ENCODE data around the gene DHX9. TPM values are rescaled to one million over a fixed set of nuclear protein-coding genes. Genes with fewer than 3 reads are reported as not detected.

The DHX9 gene
- polyA plus RNA-seq, 1 donor, result 159 TPM

GRCh38 chr1:182913401-182913800 is 74.3 kb downstream of the DHX9 start:
- H3K36me3 ChIP-seq (ENCODE audit: control insufficient read depth, insufficient read depth, low read length), result no peaks in the 10 kb centered on the region
- H3K27ac ChIP-seq (ENCODE audit: low read length), result no peak overlapping the region
- H3K27me3 ChIP-seq (ENCODE audit: control insufficient read depth, insufficient read depth, low read length), result no peaks in the 10 kb centered on the region
- H3K9me3 ChIP-seq (ENCODE audit: control insufficient read depth, low read depth, low read length), result peaks cover 3% of the 10 kb centered on the region
- WGBS (ENCODE audit: insufficient coverage, low lambda C conversion rate), result 80% methylated on average over 1 of the region's 3 CpGs
- no peaks in the 10 kb centered on the region for H3K4me1 ChIP-seq (ENCODE audit: control insufficient read depth, insufficient read depth, low read length)
- DNase-seq, result no peak
- no peak overlapping the region for H3K4me3 ChIP-seq (ENCODE audit: low read length)

GRCh38 chr1:182917378-182917777 is 78.2 kb downstream of the DHX9 start:
- Histone ChIP-seq H3K27ac (ENCODE audit: low read length) (no peak overlapping the region), H3K4me1 (ENCODE audit: control insufficient read depth, insufficient read depth, low read length) (no peaks in the 10 kb centered on the region)
- 80% methylated on average over 1 of the region's 3 CpGs for WGBS (ENCODE audit: insufficient coverage, low lambda C conversion rate)

GRCh38 chr1:182925661-182926060 is 86.5 kb downstream of the DHX9 start:
- no peaks in the 10 kb centered on the region for H3K9me3 ChIP-seq (ENCODE audit: control insufficient read depth, low read depth, low read length)
- WGBS (ENCODE audit: insufficient coverage, low lambda C conversion rate), result no CpG with 5 or more reads among the region's 1 CpG
- no peaks in the 10 kb centered on the region for H3K36me3 ChIP-seq (ENCODE audit: control insufficient read depth, insufficient read depth, low read length)
- no peaks in the 10 kb centered on the region for H3K27me3 ChIP-seq (ENCODE audit: control insufficient read depth, insufficient read depth, low read length)
- no peak overlapping the region for H3K4me3 ChIP-seq (ENCODE audit: low read length)
- no peaks in the 10 kb centered on the region for H3K4me1 ChIP-seq (ENCODE audit: control insufficient read depth, insufficient read depth, low read length)
- no peak for DNase-seq
- H3K27ac ChIP-seq (ENCODE audit: low read length), result no peak overlapping the region

More at GRCh38 chr1:182917378-182917777, 78.2 kb downstream of the DHX9 start:
- DNase-seq, result no peak
- no peak overlapping the region for H3K4me3 ChIP-seq (ENCODE audit: low read length)
- no peaks in the 10 kb centered on the region for H3K9me3 ChIP-seq (ENCODE audit: control insufficient read depth, low read depth, low read length)
- no peaks in the 10 kb centered on the region for H3K36me3 ChIP-seq (ENCODE audit: control insufficient read depth, insufficient read depth, low read length)
- H3K27me3 ChIP-seq (ENCODE audit: control insufficient read depth, insufficient read depth, low read length), result peaks cover 3% of the 10 kb centered on the region

- no peak overlapping the region for H3K27ac ChIP-seq (ENCODE audit: low read length)
- WGBS (ENCODE audit: insufficient coverage, low lambda C conversion rate), result no CpG with 5 or more reads among the region's 1 CpG
- no peaks in the 10 kb centered on the region for H3K4me1 ChIP-seq (ENCODE audit: control insufficient read depth, insufficient read depth, low read length)
- H3K36me3 ChIP-seq (ENCODE audit: control insufficient read depth, insufficient read depth, low read length), result no peaks in the 10 kb centered on the region
- no peak overlapping the region for H3K4me3 ChIP-seq (ENCODE audit: low read length)
- no peaks in the 10 kb centered on the region for H3K9me3 ChIP-seq (ENCODE audit: control insufficient read depth, low read depth, low read length)
- H3K27me3 ChIP-seq (ENCODE audit: control insufficient read depth, insufficient read depth, low read length), result no peaks in the 10 kb centered on the region
- no peak for DNase-seq
Measured at GRCh38 chr1:182927693-182928433, 88.7 kb downstream of the DHX9 start.

- Histone ChIP-seq H3K36me3 (ENCODE audit: control insufficient read depth, insufficient read depth, low read length) (no peaks in the 10 kb centered on the region), H3K27me3 (ENCODE audit: control insufficient read depth, insufficient read depth, low read length) (no peaks in the 10 kb centered on the region), H3K9me3 (ENCODE audit: control insufficient read depth, low read depth, low read length) (peaks cover 7% of the 10 kb centered on the region), H3K27ac (ENCODE audit: low read length) (no peak overlapping the region), H3K4me3 (ENCODE audit: low read length) (no peak overlapping the region), H3K4me1 (ENCODE audit: control insufficient read depth, insufficient read depth, low read length) (no peaks in the 10 kb centered on the region)
- no peak for DNase-seq
- WGBS (ENCODE audit: insufficient coverage, low lambda C conversion rate), result 57% methylated on average over 1 of the region's 1 CpG
Measured at GRCh38 chr1:182930985-182931384, 91.8 kb downstream of the DHX9 start.

DNA sequence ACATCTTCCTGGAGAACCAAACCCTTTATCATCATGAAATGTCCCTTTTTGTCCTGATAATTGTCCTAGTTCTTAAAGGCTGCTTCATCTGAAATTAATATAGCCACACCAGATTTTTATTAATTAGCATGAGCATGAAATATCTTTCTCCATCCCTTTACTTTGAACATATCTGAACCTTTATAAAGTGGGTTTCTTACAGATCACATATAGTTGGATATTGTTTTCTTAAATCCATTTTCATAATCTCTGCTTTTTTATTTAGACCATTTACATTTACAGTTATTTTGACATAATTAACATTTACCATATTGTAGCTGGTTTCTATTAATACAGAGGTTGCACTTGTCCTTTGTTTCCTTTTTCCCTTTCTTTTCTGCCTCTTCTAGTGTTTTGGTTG is 96.6 kb downstream of the DHX9 start:
- H3K9me3 ChIP-seq (ENCODE audit: control insufficient read depth, low read depth, low read length), result peaks cover 7% of the 10 kb centered on the region
- H3K4me1 ChIP-seq (ENCODE audit: control insufficient read depth, insufficient read depth, low read length), result no peaks in the 10 kb centered on the region
- no peaks in the 10 kb centered on the region for H3K36me3 ChIP-seq (ENCODE audit: control insufficient read depth, insufficient read depth, low read length)
- no peak overlapping the region for H3K27ac ChIP-seq (ENCODE audit: low read length)
- no peak for DNase-seq
- no peak overlapping the region for H3K4me3 ChIP-seq (ENCODE audit: low read length)
- H3K27me3 ChIP-seq (ENCODE audit: control insufficient read depth, insufficient read depth, low read length), result peaks cover 2% of the 10 kb centered on the region

Other genes with a start within 250 kb of the DHX9 start
- gene RGS16, start 235.0 kb upstream of the DHX9 start, polyA plus RNA-seq, result 2.3 TPM
- gene RGS8, start 154.8 kb upstream of the DHX9 start, polyA plus RNA-seq, result 0.19 TPM
- 28.0 TPM for gene NPL, start 49.6 kb upstream of the DHX9 start, polyA plus RNA-seq
- 0.03 TPM for gene SHCBP1L, start 113.8 kb downstream of the DHX9 start, polyA plus RNA-seq
- gene LAMC1, start 184.1 kb downstream of the DHX9 start, polyA plus RNA-seq, result 93.3 TPM

Measured in large intestine (tissue), 3 donors.